ENCODE data around the gene PPP3CA.

PPP3CA gene

GRCh38 chr4:101049549-101050001 is 297.8 kb downstream of the PPP3CA start:
- no peak for DNase-seq (ENCODE audit: low read depth)

DNA sequence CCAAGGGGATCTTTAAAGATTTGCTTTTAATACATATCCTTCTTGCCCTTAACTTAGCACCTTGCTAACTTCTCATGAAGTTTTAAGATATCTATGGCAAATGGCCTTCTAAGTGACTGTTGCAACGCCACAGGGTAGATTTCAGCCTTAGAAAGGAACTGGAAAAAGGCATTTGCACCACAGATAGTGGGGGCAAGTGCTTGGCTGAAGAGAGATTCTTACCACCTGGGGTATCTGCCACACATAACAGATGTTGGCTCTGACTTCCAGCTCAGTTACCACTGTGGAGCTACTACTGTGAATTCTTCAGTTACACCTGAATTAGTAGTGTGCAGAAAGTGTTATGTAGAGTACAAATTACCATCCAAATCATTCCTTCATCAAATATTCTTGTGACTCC is 302.6 kb downstream of the PPP3CA start:
- DNase-seq (ENCODE audit: low read depth) = no peak

DNA sequence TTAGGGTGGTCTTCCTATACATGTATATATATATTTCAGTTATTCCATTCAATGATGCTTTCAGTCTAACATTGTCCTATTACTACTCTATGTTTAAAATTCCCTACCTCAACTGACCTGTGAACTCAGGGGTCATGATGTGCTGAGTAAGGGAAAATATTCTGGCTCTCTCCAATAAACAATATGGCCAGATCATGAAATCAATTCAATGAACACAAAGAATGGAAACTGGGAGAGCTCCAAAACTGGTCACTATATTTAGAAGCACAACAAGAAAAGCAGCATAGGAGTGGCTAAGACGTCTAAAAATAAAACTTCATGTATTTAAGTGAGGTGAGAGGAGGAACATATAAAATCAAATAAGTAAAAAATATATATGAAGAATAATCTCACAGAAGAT is 304.5 kb downstream of the PPP3CA start:
- DNase-seq (ENCODE audit: low read depth) = no peak

- DNase-seq (ENCODE audit: low read depth) = no peak
Observed at GRCh38 chr4:101040776-101041175, 306.6 kb downstream of the PPP3CA start.

GRCh38 chr4:101039367-101039766 is 308.0 kb downstream of the PPP3CA start:
- DNase-seq (ENCODE audit: low read depth) = no peak

DNA sequence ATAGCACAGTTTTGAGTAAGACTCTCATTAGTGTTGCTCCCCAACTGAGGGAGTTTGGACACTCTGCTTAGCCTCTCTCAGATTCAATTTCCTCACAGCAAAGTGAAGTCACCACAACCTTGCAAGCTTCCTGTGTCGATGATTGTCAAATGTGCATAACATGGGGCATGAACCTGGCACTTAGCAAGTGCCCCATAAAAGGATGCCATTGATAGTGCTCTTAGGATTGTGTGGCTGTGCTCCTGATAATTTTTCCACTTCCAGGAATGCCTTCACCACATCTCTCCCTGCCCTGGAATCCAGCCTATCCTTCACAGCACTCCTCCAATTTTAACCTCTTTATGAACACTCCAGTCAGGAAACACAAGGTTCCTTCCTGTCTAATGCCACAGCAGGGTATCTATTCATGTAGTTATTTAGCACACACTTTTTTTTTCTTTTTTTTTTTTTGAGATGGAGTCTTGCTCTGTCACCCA is 309.4 kb downstream of the PPP3CA start:
- DNase-seq (ENCODE audit: low read depth) = no peak

- no peak for DNase-seq (ENCODE audit: low read depth)
Observed at GRCh38 chr4:101037249-101037648, 310.1 kb downstream of the PPP3CA start.

DNA sequence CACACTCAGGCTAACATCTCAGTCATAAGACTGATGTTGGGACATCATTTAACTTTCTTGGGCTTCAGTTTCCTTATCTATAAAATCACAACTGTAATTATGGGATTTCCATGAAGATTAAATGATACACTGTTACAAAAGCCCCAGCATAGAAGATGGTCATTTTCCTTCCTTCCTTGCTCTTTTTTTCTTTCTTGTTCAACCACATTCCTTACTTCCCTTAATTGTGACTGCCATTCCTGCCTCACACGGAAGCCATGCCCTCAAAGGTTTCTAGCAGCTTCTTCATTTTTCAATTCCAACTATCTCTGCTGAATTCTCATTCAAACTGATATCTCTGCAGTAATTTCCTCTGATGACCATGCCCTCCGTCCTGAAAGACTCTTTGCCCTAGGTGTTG is 311.8 kb downstream of the PPP3CA start:
- no peak for DNase-seq (ENCODE audit: low read depth)

GRCh38 chr4:101033986-101034385 is 313.3 kb downstream of the PPP3CA start:
- DNase-seq (ENCODE audit: low read depth) = no peak

- no peak for DNase-seq (ENCODE audit: low read depth)
Observed at GRCh38 chr4:101032541-101032940, 314.8 kb downstream of the PPP3CA start.

GRCh38 chr4:101031971-101032370 is 315.4 kb downstream of the PPP3CA start:
- no peak for DNase-seq (ENCODE audit: low read depth)

DNA sequence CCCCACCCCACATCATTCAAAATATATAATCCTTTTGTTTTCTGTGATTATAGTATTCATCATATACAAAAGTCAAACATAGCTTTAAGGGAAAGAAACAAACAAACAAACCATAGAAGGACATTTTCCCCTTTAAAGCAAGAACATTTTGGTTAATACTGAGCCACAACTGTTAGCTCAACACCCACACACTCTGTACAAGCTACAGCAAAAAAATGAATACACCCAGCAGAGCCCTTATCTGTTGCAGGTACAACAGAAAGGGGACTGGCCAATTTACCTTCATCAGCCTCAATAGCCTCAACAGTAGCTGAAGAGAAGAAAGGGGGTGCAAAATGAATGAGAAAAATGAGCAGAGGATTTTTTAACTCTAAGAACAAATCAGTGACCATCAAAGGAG is 318.4 kb downstream of the PPP3CA start:
- no peak for DNase-seq (ENCODE audit: low read depth)

- no peak for DNase-seq (ENCODE audit: low read depth)
Observed at GRCh38 chr4:101027721-101028120, 319.6 kb downstream of the PPP3CA start.

DNA sequence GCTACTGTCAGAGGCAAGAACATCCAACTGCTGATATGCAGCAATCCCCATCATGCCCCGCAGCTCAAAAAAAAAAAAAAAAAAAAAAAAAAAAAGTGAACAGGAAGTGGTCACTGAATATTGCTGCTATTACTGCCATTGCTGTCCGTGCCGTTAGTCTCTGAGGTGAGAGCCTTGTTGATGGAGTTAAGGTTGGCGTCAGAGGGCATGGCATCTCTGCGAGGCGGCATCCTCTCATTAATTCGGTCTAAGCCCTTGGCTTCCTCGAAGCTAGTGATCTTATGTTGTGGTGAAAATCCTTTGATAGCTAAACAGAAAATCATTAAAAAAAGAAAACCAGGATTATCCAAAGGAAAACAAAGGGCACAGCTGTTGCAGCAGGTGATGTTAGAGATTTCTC is 321.6 kb downstream of the PPP3CA start:
- no peak for DNase-seq (ENCODE audit: low read depth)

- DNase-seq (ENCODE audit: low read depth) = no peak
Observed at GRCh38 chr4:101022151-101023024, 324.9 kb downstream of the PPP3CA start.

DNA sequence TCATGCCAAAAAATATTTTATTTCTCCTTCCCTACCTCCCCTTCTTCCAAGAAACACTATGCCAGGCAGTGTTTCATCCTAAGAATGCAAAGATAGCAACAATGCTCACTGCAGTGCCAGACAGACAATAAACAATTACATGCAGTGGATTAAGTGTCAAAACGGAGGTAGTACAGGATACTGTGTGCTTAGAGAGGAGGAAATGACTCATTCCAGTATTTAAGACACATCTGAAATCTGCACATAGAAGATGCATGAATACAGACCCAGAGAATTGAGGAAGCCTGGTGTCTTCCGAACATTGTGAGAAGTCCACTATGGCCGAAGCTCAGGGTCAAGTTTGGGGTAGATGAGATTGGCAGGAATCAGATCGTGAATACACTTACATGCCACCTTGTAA is 326.4 kb downstream of the PPP3CA start:
- no peak for DNase-seq (ENCODE audit: low read depth)

DNA sequence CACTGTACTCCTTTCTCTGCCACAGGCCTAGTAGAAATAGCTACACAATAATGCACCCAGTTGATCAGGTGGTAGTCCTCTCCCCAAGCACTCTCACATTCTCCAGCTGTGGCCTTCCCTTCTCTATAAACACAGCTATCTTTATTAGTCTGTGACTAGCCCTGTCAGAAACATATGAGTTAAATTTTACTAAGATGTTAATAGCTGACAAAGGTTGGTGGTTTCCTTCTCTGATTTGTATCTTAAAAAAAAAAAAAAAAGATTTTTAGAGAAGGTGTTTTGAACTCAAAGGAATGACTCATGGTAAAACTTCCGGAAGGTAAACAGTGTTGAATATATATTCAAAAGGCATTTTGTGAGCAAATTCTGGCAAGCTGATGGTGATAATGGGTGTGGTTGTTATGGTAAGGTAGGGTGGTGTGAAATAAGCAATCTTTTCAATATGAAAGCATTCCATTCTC is 327.4 kb downstream of the PPP3CA start:
- DNase-seq (ENCODE audit: low read depth) = no peak

- no peak for DNase-seq (ENCODE audit: low read depth)
Observed at GRCh38 chr4:101019313-101019712, 328.0 kb downstream of the PPP3CA start.

DNA sequence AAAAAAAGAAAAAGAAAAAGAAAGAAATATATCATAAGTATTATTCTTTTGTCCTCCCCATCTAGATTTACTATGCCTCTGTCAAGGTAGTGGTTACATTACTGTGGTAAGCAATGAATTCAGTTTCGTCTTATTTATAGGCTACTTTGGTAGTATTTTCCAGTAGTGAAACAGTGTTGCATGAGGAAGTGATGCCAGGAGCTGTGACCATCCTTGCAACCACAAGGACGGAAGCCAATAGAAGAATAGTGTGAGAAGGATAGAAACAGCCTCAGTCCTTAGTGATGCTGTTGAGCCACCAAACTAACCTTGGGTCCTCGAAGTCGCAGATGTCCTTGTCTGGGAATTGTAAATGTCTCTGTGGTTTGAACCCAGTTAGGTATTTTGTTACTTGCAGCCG is 328.5 kb downstream of the PPP3CA start:
- DNase-seq (ENCODE audit: low read depth) = no peak

DNA sequence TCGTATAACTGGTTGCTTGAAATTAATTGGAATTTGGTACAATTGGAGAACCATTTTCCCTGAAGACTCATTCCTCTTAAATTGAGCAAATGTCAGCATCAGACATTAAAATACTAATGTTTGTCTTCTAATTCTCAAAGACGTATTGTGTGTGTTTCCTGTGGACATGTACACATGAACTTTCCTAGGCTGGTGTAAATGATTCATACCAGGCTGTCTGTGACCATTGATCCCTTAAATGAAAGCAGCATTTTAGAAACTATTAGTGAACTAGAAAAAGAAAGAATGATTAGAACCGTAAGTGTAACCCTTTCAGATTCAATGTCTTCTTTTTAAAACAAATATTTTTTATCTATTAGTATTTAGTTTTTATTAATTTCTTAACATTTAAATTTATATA is 332.9 kb downstream of the PPP3CA start:
- DNase-seq (ENCODE audit: low read depth) = no peak

- DNase-seq (ENCODE audit: low read depth) = no peak
Observed at GRCh38 chr4:101010987-101011386, 336.3 kb downstream of the PPP3CA start.

GRCh38 chr4:101009471-101009870 is 337.9 kb downstream of the PPP3CA start:
- DNase-seq (ENCODE audit: low read depth) = no peak

GRCh38 chr4:101008503-101008902 is 338.8 kb downstream of the PPP3CA start:
- no peak for DNase-seq (ENCODE audit: low read depth)

- no peak for DNase-seq (ENCODE audit: low read depth)
Observed at GRCh38 chr4:101005659-101006058, 341.7 kb downstream of the PPP3CA start.
